T-helper 9 cell (primary cell): Measurements from ENCODE around the gene RBMS3.
"Not testable (repeated sequence)": the region's sequence is repeated elsewhere in the genome, so short reads cannot be mapped to it uniquely, and the experiment has no call there.

ENCODE experiments used
- DNase-seq: peaks from one replicate; pipeline ENCODE4 v3.0.0-alpha.2; 2020

The RBMS3 gene

DNA sequence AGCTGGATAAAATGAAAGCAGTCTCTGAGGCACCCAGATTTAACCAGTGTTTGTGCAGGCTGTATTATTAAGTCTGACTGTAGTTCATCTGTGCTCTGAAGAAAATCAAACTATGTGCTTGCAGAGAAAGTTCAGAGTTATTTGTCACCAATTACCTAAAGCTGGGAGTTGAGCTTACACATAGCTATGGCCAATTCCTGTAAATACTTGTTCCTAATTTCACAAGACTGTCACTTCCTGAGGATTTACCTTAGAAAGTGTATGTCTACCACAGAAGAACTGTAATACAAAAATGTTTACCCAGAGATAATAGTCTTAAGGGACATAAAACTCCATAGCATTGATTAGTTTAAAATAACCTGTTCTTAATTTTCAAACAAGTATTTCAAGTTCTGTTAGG lies 697.2 kb downstream of the RBMS3 start:
- no peak for DNase-seq

DNA sequence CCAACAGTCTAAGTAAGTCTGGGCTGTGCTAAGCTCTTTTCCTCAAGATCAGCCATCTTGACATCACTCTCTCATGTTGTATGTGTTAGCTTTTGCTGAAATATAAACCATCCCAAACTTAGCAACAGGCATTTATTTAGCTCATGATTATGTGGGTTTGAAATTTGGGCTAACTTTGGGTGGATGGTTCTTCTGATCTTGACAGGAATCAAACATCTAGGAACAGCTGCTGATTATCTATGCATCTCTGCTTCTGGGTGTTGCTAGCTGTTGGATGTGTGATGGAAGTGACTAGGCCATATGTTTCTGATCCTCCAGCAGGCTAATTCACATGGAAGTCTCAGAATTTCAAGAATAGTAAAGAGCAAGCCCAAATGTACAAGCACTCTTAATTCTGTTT lies 710.3 kb downstream of the RBMS3 start:
- DNase-seq, result no peak

- DNase-seq, result no peak
Observed at GRCh38 chr3:30002797-30003196, 721.9 kb downstream of the RBMS3 start.

- DNase-seq, result no peak
Observed at GRCh38 chr3:30003741-30004140, 722.9 kb downstream of the RBMS3 start.

- no peak for DNase-seq
Observed at GRCh38 chr3:30004481-30004880, 723.6 kb downstream of the RBMS3 start.

GRCh38 chr3:30006111-30006510 lies 725.2 kb downstream of the RBMS3 start:
- DNase-seq, result no peak

GRCh38 chr3:30007668-30008067 lies 726.8 kb downstream of the RBMS3 start:
- no peak for DNase-seq

GRCh38 chr3:30011237-30011803 lies 730.4 kb downstream of the RBMS3 start:
- no peak for DNase-seq

GRCh38 chr3:30012941-30013543 lies 732.2 kb downstream of the RBMS3 start:
- DNase-seq, result peak; percentile 42

DNA sequence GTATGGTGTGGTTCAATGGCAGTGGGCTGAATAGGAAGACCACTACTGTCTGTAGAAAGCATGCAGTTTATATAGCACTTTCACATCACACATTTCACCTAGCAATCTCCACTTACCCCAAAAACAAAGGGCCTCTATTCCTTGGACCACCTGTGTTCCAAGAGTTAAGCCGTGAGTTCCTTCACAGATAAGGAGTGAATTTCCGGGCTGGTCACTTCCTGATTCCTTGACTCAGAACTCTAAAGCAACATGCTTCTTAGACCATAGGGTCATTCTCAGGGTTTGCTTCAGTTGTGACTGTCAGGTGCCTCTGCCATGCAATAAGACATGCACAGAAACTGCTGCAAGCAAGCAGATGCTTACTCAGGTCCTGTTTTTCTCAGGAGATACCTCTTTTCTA lies 737.0 kb downstream of the RBMS3 start:
- DNase-seq, result no peak

DNA sequence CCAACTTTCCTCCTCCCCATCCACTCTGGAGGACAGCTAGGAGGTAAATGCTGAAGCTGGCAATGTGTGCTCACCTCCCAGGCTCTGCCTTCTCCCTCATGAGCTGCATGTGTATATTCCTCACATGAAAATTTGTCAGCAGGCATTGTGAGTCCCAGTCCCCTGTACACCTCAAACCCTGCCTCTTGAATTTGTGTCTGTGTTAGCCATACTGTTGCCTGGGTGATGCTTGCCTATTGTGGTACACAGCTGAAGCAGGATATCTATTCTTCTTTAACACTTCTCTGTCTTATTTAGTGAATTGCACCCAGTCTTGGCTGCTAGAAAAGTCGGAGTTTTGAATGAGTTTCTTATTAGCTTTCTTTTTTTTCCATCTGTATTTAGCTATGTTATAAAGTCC lies 739.5 kb downstream of the RBMS3 start:
- DNase-seq, result no peak

- no peak for DNase-seq
Observed at GRCh38 chr3:30024466-30024865, 743.6 kb downstream of the RBMS3 start.

DNA sequence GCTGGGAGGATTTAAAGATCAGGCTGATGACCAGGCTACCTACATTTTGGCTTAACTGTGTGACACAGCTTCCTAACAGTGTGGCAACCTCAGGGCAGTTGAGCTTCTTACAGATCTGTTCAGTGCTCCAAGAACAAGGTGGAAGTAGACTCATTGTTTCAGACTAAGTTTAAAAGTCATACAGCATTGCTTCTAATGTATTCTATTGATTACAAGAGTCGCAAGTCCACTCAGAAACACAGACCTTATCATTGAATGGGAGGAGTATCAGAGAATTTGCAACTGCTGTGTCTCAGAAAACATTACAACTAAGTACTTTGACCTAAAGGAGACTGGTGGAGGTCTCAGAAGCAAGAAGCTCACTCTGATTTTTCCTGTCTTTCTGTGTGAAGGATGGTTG lies 746.0 kb downstream of the RBMS3 start:
- DNase-seq, result no peak

- DNase-seq, result no peak
Observed at GRCh38 chr3:30034246-30034991, 753.5 kb downstream of the RBMS3 start.

GRCh38 chr3:30035935-30036567 lies 755.2 kb downstream of the RBMS3 start:
- no peak for DNase-seq

DNA sequence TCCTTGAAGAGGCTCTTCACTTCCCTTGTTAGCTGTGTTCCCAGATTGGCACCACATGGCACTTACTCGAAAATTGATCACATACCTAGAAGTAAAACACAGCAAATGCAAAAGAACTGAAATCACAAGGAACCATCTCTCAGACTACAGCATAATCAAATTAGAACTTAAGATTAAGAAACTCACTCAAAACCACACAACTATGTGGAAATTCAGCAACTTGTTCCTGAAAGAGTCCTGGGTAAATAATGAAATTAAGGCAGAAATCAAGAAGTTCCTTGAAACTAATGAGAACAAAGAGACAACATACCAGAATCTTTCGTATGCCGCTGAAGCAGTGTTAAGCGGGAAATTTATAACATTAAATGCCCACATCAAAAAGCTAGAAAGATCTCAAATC lies 759.3 kb downstream of the RBMS3 start:
- DNase-seq, result no peak

DNA sequence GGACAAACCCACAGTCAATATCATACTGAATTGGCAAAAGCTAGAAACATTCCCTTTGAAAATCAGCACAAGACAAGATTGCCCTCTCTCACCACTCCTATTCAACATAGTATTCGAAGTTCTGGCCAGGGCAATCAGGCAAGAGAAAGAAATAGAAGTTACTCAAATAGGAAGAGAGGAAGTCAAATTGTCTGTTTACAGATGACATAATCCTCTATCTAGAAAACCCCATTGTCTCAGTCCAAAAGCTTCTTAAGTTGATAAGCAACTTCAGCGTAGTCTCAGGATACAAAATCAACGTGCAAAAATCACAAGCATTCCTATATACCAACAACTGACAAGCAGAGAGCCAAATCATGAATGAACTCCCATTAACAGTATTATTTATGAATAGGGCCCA lies 760.6 kb downstream of the RBMS3 start:
- DNase-seq, result not testable (repeated sequence)

DNA sequence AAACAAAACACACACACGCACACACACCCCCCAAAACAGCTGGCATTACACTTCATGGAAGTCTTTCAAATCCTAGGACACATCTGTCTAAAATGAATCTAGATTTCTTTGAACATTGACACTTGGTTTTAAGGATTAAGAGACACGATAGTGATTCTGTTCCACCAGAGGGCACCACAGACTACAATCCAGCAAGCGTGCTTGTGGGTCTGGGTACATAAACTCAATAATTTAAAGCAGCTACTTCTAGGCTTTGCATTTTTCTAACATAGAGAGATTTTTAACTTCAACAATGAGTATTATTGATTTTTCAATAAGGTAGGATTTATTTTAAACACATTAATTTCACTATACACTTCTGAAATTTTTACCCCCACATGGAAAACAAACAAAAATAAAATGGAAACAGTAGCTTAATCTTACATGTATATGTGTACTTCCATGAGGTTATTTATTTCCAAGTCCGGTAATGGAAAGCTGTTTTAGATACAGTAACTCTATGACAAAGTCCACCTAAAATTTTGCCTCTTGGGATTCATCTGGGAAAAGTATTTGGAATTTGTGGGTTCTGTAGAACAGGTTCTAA lies 761.5 kb downstream of the RBMS3 start:
- DNase-seq, result peak; percentile 38

GRCh38 chr3:30042916-30043555 lies 762.2 kb downstream of the RBMS3 start:
- no peak for DNase-seq

DNA sequence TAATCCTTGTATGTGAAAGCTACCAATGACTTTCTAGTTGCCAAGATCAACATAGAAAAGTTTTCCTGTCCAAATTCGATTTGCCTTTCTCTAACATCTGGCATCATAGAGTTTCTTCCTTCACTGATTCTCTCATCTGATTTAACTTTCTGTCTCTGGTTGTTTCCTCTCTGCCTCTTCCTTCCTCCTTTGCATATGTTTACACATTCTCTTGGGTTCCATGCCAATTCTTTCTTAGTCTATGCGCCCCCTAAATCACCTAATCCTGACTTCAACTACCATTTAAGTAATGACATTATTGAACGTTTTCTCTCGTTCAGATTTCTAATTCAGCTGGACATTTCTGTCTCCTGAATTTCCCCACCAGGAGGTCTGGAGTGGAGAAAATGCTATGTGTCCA lies 763.6 kb downstream of the RBMS3 start:
- no peak for DNase-seq

DNA sequence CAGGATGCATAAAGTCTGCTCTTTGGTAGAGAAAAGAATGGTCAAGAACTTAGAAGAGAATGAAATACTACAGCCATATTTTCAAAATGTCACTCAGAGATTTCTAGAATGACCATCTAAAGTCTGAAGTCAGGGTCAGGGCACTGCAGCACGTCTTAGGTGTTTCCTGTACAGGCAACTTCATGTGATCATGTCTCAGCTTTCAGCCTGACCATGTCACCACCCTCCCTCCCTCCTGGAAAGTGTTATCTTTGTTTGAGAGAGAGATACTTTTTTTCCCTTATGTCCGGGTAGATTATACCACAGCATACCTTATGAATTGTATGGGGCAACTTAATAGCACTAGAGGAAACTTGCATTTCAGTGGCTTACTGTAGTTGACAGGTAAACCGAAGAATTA lies 767.6 kb downstream of the RBMS3 start:
- DNase-seq, result no peak

DNA sequence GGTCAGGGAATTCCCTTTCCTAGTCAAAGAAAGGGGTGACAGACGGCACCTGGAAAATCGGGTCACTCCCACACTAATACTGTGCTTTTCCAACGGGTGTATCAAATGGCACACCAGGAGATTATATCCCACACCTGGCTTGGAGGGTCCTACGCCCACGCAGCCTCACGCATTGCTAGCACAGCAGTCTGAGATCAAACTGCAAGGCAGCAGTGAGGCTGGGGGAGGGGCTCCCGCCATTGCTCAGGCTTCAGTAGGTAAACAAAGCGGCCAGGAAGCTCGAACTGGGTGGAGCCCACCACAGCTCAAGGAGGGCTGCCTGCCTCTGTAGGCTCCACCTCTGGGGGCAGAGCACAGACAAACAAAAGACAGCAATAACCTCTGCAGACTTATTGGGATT lies 769.2 kb downstream of the RBMS3 start:
- not testable (repeated sequence) for DNase-seq

DNA sequence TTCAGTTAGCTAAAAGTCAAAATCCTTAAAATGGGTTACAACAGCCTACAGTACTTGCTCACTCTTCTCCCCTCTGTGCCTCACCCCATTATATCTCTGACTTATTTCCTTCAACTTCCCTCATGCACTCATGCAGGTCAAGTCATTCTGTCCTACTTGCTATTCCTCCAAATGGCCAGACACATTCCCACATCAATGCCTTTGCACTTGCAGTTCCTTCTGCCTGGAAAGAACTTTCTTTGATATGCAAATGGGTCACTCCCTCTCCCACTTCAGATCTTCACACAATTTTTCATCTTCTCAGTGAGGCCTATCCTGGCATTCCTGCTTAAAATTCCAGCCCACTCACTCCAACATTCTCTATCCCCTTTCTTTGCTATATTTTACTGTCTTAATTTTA lies 778.4 kb downstream of the RBMS3 start:
- no peak for DNase-seq
